ENCODE measurements around the gene LRMDA. TPM values are rescaled to one million over a fixed set of nuclear protein-coding genes. Genes with fewer than 3 reads are reported as not detected.
A peak's percentile ranks its signal among the peaks of the same experiment; 100 is the strongest.

The LRMDA gene
- total RNA-seq, 1 experiment from 2014 or later, result 1.2 TPM

- DNase-seq (no peak), ATAC-seq (0 out of 2 replicates have a peak, but pooled peaks have one; percentile 9)
- H3K9me3 ChIP-seq (ENCODE audit: low read length), result no peaks in the 10 kb centered on the region
- no TSS peak for BruUV-seq (replicated peaks)
- 0 out of 2 replicates have a peak, but pooled peaks cover 5% of the 10 kb centered on the region for H3K9me2 ChIP-seq (replicated peaks; ENCODE audit: low read length)
- H3K36me3 ChIP-seq (ENCODE audit: low read depth, low read length), result no peaks in the 10 kb centered on the region
- no peaks in the 10 kb centered on the region for H3K4me1 ChIP-seq (ENCODE audit: insufficient read depth, low read length)
- H3K27me3 ChIP-seq (ENCODE audit: low read length), result peaks cover 100% of the 10 kb centered on the region
- H3K79me2 ChIP-seq (ENCODE audit: low read length), result no peaks in the 10 kb centered on the region
- ChIA-PET POLR2A (ENCODE audit: unreplicated experiment) (no interaction called here), CTCF (no interaction called here)
- no peak for TF ChIP-seq EZH2phosphoT487 (IDR thresholded peaks at IDR 0.05; ENCODE audit: borderline replicate concordance, low read length)
- TF ChIP-seq EZH2 (IDR thresholded peaks at IDR 0.05; ENCODE audit: low read length, unreplicated experiment), result no peak
- no peak for TF ChIP-seq CTCF (conservative IDR thresholded peaks at IDR 0.05; ENCODE audit: low read depth, low read length)
- no peaks in the 10 kb centered on the region for H3F3A ChIP-seq (ENCODE audit: low read length, unreplicated experiment)
- no peak overlapping the region for H3K27ac ChIP-seq (ENCODE audit: low read length)
- H3K4me2 ChIP-seq (ENCODE audit: low read length), result no peak overlapping the region
- H2AFZ ChIP-seq (ENCODE audit: low read length), result no peak overlapping the region
- no peak overlapping the region for H3K4me3 ChIP-seq (ENCODE audit: low read length)
- H4K20me1 ChIP-seq (ENCODE audit: low read length), result no peaks in the 10 kb centered on the region
- intact Hi-C loops (cut with micrococcal nuclease), result no loop called here
- no peak overlapping the region for H3K9ac ChIP-seq (ENCODE audit: low read length)
Observed at GRCh38 chr10:75926763-75927162, 495.3 kb downstream of the LRMDA start.

- Histone ChIP-seq H3K9ac (ENCODE audit: low read length) (no peak overlapping the region), H3F3A (ENCODE audit: low read length, unreplicated experiment) (no peaks in the 10 kb centered on the region), H3K27me3 (ENCODE audit: low read length) (peaks cover 90% of the 10 kb centered on the region), H3K4me3 (ENCODE audit: low read length) (no peak overlapping the region), H4K20me1 (ENCODE audit: low read length) (no peaks in the 10 kb centered on the region), H3K79me2 (ENCODE audit: low read length) (no peaks in the 10 kb centered on the region), H3K4me1 (ENCODE audit: insufficient read depth, low read length) (no peaks in the 10 kb centered on the region), H3K9me3 (ENCODE audit: low read length) (no peaks in the 10 kb centered on the region), H3K4me2 (ENCODE audit: low read length) (no peak overlapping the region), H3K36me3 (ENCODE audit: low read depth, low read length) (no peaks in the 10 kb centered on the region), H3K27ac (ENCODE audit: low read length) (no peak overlapping the region), H2AFZ (ENCODE audit: low read length) (no peak overlapping the region), H3K9me2 (replicated peaks; ENCODE audit: low read length) (no peaks in the 10 kb centered on the region)
- TF ChIP-seq EZH2 (IDR thresholded peaks at IDR 0.05; ENCODE audit: low read length, unreplicated experiment), result no peak
- TF ChIP-seq CTCF (conservative IDR thresholded peaks at IDR 0.05; ENCODE audit: low read depth, low read length), result no peak
- TF ChIP-seq EZH2phosphoT487 (IDR thresholded peaks at IDR 0.05; ENCODE audit: borderline replicate concordance, low read length), result no peak
- ChIA-PET CTCF (no interaction called here), POLR2A (ENCODE audit: unreplicated experiment) (interaction anchor here (0.7 kb wide), 1 partner anchor 17 kb away, joined by 3 read pairs; no protein-coding TSS in a partner anchor)
- intact Hi-C loops (cut with micrococcal nuclease), result no loop called here
- DNase-seq (no peak), ATAC-seq (no peak)
- no TSS peak for BruUV-seq (replicated peaks)
Observed at GRCh38 chr10:75928231-75928630, 496.8 kb downstream of the LRMDA start.

DNA sequence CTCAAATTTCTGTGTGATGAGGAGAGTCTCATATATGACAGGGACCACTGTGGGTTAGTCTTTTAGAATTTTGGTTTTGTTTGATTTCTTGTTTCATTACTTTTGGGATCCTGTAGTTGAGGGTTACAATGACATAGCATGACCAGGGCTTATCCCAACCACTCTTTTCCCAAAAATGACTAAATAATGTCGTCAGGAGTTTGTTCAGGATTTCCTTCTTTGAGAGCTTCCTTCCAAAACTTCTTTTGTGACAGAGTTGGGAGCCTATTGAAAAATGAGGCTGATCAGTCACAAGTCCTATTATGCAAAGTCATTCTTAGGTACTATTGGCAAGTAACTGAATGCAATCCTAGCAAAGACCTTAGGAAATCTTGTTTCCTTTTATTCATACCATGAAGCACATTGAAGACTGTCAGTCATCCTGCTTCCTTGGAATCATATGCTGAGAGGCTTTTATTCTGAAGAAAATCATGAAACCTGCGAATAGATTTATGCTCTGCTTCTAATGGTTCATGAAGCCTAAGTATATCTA lies 498.3 kb downstream of the LRMDA start:
- no peak for TF ChIP-seq CTCF (conservative IDR thresholded peaks at IDR 0.05; ENCODE audit: low read depth, low read length)
- TF ChIP-seq EZH2phosphoT487 (IDR thresholded peaks at IDR 0.05; ENCODE audit: borderline replicate concordance, low read length), result no peak
- ChIA-PET POLR2A (ENCODE audit: unreplicated experiment) (no interaction called here), CTCF (interaction anchor here (0.6 kb wide), 1 partner anchor 34 kb away, joined by 3 read pairs; no protein-coding TSS in a partner anchor)
- no peak overlapping the region for H3K4me3 ChIP-seq (ENCODE audit: low read length)
- no peaks in the 10 kb centered on the region for H3F3A ChIP-seq (ENCODE audit: low read length, unreplicated experiment)
- DNase-seq (no peak), ATAC-seq (no peak)
- no peak overlapping the region for H3K9ac ChIP-seq (ENCODE audit: low read length)
- intact Hi-C loops (cut with micrococcal nuclease), result no loop called here
- H3K4me1 ChIP-seq (ENCODE audit: insufficient read depth, low read length), result no peaks in the 10 kb centered on the region
- H3K9me3 ChIP-seq (ENCODE audit: low read length), result no peaks in the 10 kb centered on the region
- no peak overlapping the region for H3K27ac ChIP-seq (ENCODE audit: low read length)
- H3K79me2 ChIP-seq (ENCODE audit: low read length), result no peaks in the 10 kb centered on the region
- H2AFZ ChIP-seq (ENCODE audit: low read length), result no peak overlapping the region
- peaks cover 83% of the 10 kb centered on the region for H3K27me3 ChIP-seq (ENCODE audit: low read length)
- H4K20me1 ChIP-seq (ENCODE audit: low read length), result no peaks in the 10 kb centered on the region
- no peaks in the 10 kb centered on the region for H3K36me3 ChIP-seq (ENCODE audit: low read depth, low read length)
- no peaks in the 10 kb centered on the region for H3K9me2 ChIP-seq (replicated peaks; ENCODE audit: low read length)
- no TSS peak for BruUV-seq (replicated peaks)
- H3K4me2 ChIP-seq (ENCODE audit: low read length), result no peak overlapping the region
